PFSK-1 (cell line): ENCODE results near the gene PAFAH1B2.

Experiments used
- FOXP2 ChIP-seq: optimal IDR thresholded peaks from 2 replicates; pipeline ENCODE3; 2011; ENCODE audit warnings: borderline replicate concordance, control low read depth, inconsistent platforms; ENCODE audit not compliant: insufficient read depth; ENCODE audit errors: extremely low read length, extremely low read depth
- POLR2AphosphoS5 ChIP-seq: IDR thresholded peaks from 2 replicates; pipeline ENCODE4 v1.6.1; 2012; ENCODE audit warnings: low read depth, mild to moderate bottlenecking, control low read depth, low read length, moderate library complexity
- REST ChIP-seq, 2 experiments: IDR thresholded peaks; 2 replicates each; pipeline versions ENCODE4 v1.6.1 to v1.8.0; 2011 to 2012; ENCODE audit warnings: low read depth in 2 of 2, low read length in 2 of 2, control low read depth in 1 of 2, inconsistent platforms in 1 of 2, mild to moderate bottlenecking in 1 of 2, moderate library complexity in 1 of 2; ENCODE audit not compliant: insufficient read depth in 1 of 2
- SIN3A ChIP-seq: IDR thresholded peaks from 2 replicates; pipeline ENCODE4 v1.6.1; 2012; ENCODE audit warnings: mild to moderate bottlenecking, low read length, moderate library complexity, borderline replicate concordance; ENCODE audit not compliant: insufficient read depth
- TAF1 ChIP-seq: IDR thresholded peaks from 2 replicates; pipeline ENCODE4 v1.6.1; 2012; ENCODE audit warnings: low read length, control low read depth, borderline replicate concordance; ENCODE audit not compliant: insufficient read depth

Gene PAFAH1B2

DNA sequence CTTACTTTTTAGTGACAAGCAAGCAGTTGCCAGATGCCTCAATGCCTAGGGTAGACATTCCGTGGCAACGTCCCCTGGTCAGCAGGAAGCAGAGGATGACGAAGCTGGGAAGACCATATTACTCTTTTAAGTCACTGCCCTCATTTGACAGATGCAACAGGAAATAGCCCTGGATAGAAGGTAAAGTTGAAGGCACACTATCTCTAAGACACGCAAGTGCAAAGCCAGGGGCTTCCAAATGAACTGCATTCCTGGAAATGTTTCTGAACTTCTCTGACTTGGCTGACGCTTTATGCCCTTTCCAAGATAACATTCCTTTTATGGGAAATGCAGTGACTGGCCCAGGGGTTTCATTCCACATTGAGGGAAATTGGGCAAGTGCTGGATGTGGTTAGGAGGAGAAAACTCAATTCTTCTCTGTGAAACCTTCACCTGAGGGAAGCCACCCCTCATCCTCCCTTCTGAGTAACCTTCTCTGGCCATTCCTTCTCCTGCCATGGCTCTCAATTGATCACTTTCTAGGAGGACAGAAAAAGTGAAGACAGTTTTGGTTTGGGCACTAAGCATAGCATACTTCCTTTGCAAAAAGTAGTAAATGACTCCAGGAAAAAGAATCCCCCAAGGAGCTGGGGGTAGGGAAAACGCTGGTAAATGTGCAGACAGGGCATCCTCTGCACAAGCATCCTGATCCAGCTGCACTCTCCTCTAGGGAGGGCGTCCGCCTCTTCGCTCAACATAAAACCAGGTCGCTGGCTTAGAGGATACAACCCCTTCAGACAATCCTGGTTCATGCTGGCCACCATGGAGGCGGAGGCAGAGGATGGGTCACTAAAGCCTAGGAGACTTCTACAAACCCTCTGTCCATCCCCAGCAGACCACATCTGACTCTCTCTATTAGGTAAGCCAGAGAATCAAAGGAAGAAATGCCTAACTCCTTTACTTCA is 73.3 kb downstream of the PAFAH1B2 start:
- no peak for TF ChIP-seq FOXP2
- TF ChIP-seq SIN3A, result no peak
- TF ChIP-seq TAF1, result no peak
- no peak for TF ChIP-seq POLR2AphosphoS5
- TF ChIP-seq REST (IDR thresholded peaks at IDR 0.05; ENCODE audit: insufficient read depth in 1 of 2, low read depth in 2 of 2, low read length in 2 of 2), result no peak

- TF ChIP-seq SIN3A (no peak), POLR2AphosphoS5 (no peak), FOXP2 (no peak), TAF1 (no peak), REST (IDR thresholded peaks at IDR 0.05; ENCODE audit: insufficient read depth in 1 of 2, low read depth in 2 of 2, low read length in 2 of 2) (no peak)
Measured at GRCh38 chr11:117218133-117218915, 74.2 kb downstream of the PAFAH1B2 start.

DNA sequence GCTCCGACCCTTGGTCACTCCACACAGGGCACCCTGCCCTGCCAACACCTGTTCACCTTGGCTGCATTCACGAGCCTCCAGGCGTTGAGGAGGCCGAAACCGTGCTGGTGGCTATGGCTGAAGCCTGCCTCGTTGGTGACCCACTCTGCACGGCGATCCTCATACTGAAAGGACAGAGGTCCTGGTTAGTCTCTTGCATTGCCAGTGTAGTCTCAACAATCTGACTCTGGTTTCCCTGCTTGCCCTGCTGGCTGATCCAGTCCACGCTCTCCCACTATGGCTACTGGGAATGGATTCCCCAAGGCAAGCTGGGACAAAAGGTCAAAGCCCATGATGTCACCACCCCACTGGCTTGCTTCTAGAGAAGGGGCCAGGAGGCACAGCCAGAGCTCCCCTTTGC is 74.9 kb downstream of the PAFAH1B2 start:
- no peak for TF ChIP-seq TAF1
- TF ChIP-seq POLR2AphosphoS5, result no peak
- TF ChIP-seq SIN3A, result no peak
- no peak for TF ChIP-seq FOXP2
- no peak for TF ChIP-seq REST (IDR thresholded peaks at IDR 0.05; ENCODE audit: insufficient read depth in 1 of 2, low read depth in 2 of 2, low read length in 2 of 2)

GRCh38 chr11:117219455-117219854 is 75.4 kb downstream of the PAFAH1B2 start:
- TF ChIP-seq SIN3A, result no peak
- no peak for TF ChIP-seq REST (IDR thresholded peaks at IDR 0.05; ENCODE audit: insufficient read depth in 1 of 2, low read depth in 2 of 2, low read length in 2 of 2)
- no peak for TF ChIP-seq TAF1
- no peak for TF ChIP-seq POLR2AphosphoS5
- TF ChIP-seq FOXP2, result no peak
